ENCODE measurements around the gene MDC1.
"Not testable (repeated sequence)": the region's sequence is repeated elsewhere in the genome, so short reads cannot be mapped to it uniquely, and the experiment has no call there.

The MDC1 gene

GRCh38 chr6:30723159-30723842, 6.2 kb upstream of the MDC1 start:
- DNase-seq, result not testable (repeated sequence)

DNA sequence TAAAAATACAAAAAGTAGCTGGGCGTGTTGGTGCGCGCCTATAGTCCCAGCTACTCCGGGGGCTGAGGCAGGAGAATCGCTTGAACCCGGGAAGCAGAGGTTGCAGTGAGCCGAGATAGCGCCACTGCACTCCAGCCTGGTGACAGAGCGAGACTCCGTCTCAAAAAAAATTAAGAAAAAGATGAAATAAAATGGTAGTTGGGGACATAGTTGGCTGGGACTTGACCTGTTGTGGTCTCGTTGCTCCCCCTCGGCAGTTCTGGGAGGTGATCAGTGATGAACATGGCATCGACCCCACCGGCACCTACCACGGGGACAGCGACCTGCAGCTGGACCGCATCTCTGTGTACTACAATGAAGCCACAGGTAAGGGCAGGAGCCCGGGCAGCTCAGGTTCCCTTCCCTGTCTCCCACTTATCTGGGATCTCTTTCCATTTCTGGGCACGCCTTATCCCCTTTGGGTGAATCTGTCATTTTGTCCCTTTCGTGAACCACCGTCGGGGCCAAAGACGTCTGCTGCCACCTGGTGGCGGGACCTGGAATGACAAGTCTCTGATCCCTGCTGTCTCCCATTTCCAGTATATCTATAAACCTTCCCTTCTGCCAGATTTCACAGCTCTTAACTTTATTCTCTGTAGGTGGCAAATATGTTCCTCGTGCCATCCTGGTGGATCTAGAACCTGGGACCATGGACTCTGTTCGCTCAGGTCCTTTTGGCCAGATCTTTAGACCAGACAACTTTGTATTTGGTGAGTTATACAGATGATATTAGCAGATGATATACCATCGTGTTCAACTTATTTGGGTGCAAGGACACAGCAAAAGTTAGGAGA, 5.4 kb upstream of the MDC1 start:
- no peak for DNase-seq

GRCh38 chr6:30722025-30722279, 4.9 kb upstream of the MDC1 start:
- DNase-seq, result not testable (repeated sequence)

- DNase-seq, result peak; percentile 74
Observed at GRCh38 chr6:30721198-30722024, 4.3 kb upstream of the MDC1 start.

- no peak for DNase-seq
Observed at GRCh38 chr6:30720738-30721197, 3.7 kb upstream of the MDC1 start.

- peak; percentile 97 for DNase-seq
Observed at GRCh38 chr6:30719791-30720737, 3.0 kb upstream of the MDC1 start, which contains the start of gene TUBB. Gene TUBB, plus strand, starts transcription at chr6:30720352. Its CDS starts 155 bp downstream, at chr6:30720507.

DNA sequence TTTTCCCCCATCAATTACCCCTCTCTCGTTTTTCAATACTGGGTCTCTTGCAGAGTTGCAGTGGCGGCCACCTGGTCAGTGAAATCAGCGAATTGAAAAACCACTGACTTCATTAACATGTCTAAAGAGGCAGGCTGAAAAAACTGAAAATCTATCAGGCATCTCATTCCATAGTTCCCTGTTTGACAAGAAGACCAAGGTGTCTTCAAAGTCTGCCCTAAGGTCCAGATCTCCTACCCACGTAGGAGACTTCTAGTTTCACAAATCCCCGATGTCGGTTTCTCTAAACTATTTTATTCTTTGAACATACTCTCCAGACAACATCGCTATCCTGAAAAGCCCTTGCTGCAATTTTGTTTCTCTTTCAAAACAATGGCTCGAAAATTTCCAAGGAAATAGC, 2.3 kb upstream of the MDC1 start:
- no peak for DNase-seq

- not testable (repeated sequence) for DNase-seq
Observed at GRCh38 chr6:30717845-30718720, 1.0 kb upstream of the MDC1 start.

GRCh38 chr6:30716879-30717128, 277 bp downstream of the MDC1 start:
- DNase-seq, result no peak

GRCh38 chr6:30714263-30714662, 2.8 kb downstream of the MDC1 start:
- no peak for DNase-seq

GRCh38 chr6:30712441-30712945, 4.6 kb downstream of the MDC1 start:
- DNase-seq, result no peak

DNA sequence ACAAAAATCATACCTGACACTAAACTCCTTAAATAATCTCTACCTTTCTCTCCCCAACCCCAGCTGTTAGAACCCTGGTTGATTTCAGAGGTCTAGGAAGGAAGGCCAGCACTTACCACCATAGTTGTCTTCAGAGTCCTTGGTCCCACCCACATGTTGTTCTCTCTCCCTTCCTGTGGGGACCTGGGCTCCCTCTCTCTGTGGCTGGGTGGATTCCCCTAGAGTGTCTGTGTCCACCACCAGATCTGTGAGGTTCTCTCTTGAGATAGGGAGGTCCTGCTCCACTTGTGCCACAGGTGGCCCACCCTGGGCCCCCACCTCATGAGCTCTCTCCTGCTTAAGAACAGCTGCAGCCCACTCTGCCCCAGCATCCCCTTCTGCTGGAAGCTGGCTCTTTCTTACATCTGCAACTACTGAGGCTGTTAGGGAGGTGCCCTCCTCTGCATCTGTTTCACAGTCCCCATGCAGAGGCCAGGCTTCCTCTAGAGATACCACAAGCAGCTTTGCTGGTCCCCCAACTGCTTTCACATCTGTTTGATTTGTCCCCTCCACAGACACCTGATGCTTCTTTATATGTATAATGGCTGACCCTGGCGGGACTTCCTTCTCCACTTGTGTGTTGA, 5.2 kb downstream of the MDC1 start:
- no peak for DNase-seq

GRCh38 chr6:30709101-30709868, 7.8 kb downstream of the MDC1 start:
- no peak for DNase-seq

GRCh38 chr6:30707281-30707850, 9.7 kb downstream of the MDC1 start:
- no peak for DNase-seq

DNA sequence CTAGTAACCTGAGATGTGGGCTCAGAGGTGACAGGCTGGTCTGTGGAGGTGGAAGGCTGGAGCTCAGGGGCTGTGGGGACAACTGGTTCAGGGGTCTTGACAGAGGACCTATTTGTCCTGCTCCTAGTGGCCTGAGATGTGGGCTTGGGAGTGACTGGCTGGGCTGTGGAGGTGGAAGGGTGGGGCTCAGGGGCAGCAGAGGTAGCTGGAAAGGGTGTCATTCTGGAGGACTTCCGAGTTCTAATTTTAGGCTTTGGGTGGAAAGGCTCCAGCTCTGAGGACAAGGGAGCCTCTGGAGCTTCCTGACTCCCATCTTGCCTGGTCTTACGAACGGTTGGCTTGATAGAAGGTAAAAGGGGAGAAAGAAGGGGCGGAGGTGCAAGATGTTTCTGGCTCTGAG, 11.5 kb downstream of the MDC1 start:
- DNase-seq, result no peak

- no peak for DNase-seq
Observed at GRCh38 chr6:30703821-30704220, 13.3 kb downstream of the MDC1 start.

DNA sequence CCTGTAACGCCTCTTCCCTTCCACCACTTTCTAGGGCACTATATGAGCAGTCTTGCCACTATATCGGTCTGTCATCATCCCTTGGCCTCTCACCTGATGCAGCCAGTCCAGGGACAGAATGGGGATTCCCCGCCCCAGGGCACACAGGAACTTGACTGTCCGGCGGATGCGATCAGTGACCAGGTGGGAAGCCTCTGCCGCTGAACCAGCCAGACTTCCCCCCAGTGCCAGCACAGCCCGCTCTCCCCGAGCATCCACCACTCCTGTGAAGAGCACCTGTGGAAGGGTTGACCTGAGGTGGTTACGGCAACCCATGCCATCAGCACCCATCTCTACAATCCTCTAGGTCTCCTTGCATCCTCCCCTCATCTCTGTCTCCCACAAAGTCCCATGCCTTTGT, 14.1 kb downstream of the MDC1 start:
- DNase-seq, result no peak

DNA sequence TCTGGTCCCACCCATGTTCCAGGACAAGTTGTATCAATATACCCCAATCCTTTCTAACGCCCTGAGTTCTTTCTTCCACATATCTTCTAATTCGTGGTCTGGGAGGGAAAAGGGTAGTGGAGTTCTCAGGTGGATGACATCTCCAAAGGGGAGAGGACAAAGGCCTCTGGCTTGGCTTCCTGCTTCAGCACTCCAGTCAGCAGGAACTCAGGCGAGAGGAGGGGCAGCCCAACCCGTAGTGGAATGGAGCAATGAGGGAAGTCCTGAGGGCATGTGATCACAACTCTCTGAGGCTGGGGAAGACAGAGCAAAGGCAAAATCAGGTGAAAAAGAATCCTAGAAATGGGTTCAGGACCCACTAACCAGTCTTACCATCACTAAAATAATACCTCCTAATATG, 16.7 kb downstream of the MDC1 start:
- no peak for DNase-seq

DNA sequence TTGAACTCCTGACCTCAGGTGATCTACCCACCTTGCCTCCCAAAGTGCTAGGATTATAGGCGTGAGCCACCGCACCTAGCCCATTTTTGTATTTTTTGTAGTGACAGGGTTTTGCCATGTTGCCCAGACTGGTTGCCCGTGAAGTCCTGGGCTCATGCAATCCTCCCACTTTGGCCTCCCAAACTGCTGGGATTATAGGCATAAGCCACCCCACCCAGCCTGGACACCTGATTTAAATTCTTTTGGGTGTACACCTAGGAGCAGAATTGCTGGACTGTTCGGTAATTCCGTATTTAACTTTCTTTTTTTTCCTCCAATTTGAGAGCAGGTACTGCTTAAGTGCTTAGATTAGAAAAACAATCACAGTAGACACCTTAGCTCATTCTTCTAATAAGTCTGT, 20.6 kb downstream of the MDC1 start:
- DNase-seq, result no peak
